NB4 (cell line): Measurements from ENCODE around the gene NFIA.

Experiments used
- POLR2A ChIP-seq: IDR thresholded peaks from 2 replicates; pipeline ENCODE4 v1.6.1; 2011; ENCODE audit warnings: mild to moderate bottlenecking; ENCODE audit not compliant: insufficient read length; ENCODE audit errors: extremely low read depth
- TF ChIP-seq, protein P1 (sequence below): IDR thresholded peaks from one replicate; pipeline ENCODE4 v1.5.1; 2012; ENCODE audit warnings: low read depth, low read length

DNA sequence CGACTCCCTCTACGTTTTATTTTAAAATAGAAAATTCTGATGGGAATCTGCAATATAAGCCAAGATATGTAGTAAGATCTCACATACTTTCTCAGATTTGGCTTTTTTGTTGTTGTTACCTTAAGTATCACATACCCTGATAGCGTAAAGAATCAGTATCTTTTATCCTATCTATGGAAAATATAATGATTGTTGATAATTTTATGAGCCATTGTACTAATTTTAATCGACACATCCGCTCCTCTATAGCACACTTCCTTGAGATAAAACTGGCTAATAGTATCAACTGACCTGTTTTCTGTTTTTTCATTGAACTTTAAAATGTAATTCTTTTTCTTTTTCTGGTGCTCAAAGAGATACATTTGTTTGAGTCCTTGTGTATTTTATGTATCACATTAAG lies 118.7 kb downstream of the NFIA start:
- TF ChIP-seq, protein P1, sequence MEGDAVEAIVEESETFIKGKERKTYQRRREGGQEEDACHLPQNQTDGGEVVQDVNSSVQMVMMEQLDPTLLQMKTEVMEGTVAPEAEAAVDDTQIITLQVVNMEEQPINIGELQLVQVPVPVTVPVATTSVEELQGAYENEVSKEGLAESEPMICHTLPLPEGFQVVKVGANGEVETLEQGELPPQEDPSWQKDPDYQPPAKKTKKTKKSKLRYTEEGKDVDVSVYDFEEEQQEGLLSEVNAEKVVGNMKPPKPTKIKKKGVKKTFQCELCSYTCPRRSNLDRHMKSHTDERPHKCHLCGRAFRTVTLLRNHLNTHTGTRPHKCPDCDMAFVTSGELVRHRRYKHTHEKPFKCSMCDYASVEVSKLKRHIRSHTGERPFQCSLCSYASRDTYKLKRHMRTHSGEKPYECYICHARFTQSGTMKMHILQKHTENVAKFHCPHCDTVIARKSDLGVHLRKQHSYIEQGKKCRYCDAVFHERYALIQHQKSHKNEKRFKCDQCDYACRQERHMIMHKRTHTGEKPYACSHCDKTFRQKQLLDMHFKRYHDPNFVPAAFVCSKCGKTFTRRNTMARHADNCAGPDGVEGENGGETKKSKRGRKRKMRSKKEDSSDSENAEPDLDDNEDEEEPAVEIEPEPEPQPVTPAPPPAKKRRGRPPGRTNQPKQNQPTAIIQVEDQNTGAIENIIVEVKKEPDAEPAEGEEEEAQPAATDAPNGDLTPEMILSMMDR = no peak
- TF ChIP-seq POLR2A = no peak
